ENCODE data around the gene MED29. TPM values are rescaled to one million over a fixed set of nuclear protein-coding genes. Genes with fewer than 3 reads are reported as not detected.

Gene MED29
- total RNA-seq, 1 experiment from 2014 or later, result 42.9 TPM

DNA sequence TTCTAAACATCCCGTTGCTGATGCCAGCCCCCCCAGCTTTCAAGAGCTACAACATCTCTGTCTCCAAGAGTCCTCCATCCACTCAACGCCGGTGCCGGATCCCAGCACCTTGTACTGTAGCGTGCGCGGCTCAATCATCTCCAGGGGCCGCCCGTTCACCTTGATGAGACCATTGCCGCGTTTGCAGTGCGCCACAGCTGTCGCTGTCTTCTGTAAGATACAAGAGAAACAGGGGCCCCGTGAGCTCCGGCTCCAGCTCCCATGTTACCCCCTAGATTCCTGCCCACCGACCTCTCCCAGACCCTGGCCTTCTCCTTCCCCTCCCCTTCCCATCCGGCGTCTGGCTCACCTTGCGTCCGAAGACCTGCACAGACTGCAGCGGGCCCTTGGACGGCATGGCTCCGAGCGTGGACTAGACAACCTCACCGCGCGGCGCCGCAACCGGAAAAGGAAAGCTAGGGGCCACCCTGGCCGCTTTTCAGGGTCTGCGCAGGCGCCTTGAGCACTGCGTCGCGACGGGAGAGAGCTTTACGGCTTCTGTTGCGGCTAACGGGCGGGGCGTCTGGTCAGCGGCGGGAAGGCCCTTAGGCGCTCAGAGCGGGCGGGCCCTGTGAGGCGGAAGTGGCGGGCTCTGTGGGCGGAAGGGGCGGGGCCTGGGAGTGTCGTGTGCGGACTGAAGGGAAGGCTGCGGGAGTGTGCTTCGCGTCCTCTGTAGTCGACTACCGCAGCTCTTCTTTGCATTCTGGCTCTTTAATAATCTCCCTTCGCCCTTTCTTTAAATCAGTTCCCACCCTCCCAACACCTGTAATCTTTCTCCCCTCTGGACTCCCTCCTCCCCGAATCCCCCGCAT, 44.5 kb downstream of the MED29 start, which contains the start of gene RPS16 (continued):
- TF ChIP-seq ELF4 (CRISPR knock-in tag; IDR thresholded peaks at IDR 0.05; ENCODE audit: low read depth) (no peak), NFYB (CRISPR knock-in tag; conservative IDR thresholded peaks at IDR 0.05; ENCODE audit: low read depth) (no peak)
- TF ChIP-seq, protein P1, sequence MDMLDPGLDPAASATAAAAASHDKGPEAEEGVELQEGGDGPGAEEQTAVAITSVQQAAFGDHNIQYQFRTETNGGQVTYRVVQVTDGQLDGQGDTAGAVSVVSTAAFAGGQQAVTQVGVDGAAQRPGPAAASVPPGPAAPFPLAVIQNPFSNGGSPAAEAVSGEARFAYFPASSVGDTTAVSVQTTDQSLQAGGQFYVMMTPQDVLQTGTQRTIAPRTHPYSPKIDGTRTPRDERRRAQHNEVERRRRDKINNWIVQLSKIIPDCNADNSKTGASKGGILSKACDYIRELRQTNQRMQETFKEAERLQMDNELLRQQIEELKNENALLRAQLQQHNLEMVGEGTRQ (CRISPR knock-in tag; IDR thresholded peaks at IDR 0.05), result peak; percentile 45

DNA sequence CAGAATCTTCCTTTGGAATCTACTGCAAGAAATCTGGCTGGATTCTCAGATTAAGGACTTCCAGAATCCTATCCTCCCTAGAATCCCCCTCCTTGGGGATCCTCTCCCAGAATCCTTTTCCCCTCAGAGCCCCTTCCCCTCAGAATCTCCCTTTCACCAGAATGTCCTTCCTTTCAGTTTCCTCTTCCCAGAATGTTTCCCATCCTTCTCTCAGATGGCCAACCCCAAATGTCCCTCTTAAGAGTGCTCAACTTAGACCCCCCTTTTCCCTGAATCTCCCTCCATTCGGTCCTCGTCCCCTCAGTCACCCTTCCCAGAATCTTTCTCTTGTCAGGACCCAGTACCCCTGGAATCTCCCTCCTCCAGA, 45.2 kb downstream of the MED29 start:
- Mint-ChIP-seq H3K36me3 (peaks cover 34% of the 10 kb centered on the region), H3K4me3 (peak overlapping the region; percentile 99), H3K27ac (peak overlapping the region; percentile 98), H3K4me1 (peaks cover 41% of the 10 kb centered on the region), H3K9me3 (no peaks in the 10 kb centered on the region), H3K27me3 (ENCODE audit: low read depth) (no peaks in the 10 kb centered on the region)
- DNase-seq (ENCODE audit: low spot score) (no peak), ATAC-seq (no peak)
- TF ChIP-seq, protein P2, sequence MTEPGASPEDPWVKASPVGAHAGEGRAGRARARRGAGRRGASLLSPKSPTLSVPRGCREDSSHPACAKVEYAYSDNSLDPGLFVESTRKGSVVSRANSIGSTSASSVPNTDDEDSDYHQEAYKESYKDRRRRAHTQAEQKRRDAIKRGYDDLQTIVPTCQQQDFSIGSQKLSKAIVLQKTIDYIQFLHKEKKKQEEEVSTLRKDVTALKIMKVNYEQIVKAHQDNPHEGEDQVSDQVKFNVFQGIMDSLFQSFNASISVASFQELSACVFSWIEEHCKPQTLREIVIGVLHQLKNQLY (CRISPR knock-in tag; IDR thresholded peaks at IDR 0.05), result no peak
- TF ChIP-seq KAT7 (CRISPR knock-in tag; IDR thresholded peaks at IDR 0.05; ENCODE audit: borderline replicate concordance), result 0 out of 2 replicates have a peak, but pooled peaks have one; percentile 7
- no peak for TF ChIP-seq IRF2 (CRISPR knock-in tag; IDR thresholded peaks at IDR 0.05; ENCODE audit: borderline replicate concordance, low read depth)
- ChIA-PET POLR2A (interaction anchor here (0.6 to 1.8 kb wide), 31 partner anchors 9 to 1059 kb away, joined by 3 to 47 read pairs (median 5); partner anchors contain the start of genes DLL3, MED29, PAF1 and PLEKHG2), CTCF (interaction anchor here (0.6 to 2.5 kb wide), 14 partner anchors 9 to 984 kb away, joined by 3 to 16 read pairs (median 5); partner anchors contain the start of genes EID2B, PLEKHG2, SAMD4B and SUPT5H)

DNA sequence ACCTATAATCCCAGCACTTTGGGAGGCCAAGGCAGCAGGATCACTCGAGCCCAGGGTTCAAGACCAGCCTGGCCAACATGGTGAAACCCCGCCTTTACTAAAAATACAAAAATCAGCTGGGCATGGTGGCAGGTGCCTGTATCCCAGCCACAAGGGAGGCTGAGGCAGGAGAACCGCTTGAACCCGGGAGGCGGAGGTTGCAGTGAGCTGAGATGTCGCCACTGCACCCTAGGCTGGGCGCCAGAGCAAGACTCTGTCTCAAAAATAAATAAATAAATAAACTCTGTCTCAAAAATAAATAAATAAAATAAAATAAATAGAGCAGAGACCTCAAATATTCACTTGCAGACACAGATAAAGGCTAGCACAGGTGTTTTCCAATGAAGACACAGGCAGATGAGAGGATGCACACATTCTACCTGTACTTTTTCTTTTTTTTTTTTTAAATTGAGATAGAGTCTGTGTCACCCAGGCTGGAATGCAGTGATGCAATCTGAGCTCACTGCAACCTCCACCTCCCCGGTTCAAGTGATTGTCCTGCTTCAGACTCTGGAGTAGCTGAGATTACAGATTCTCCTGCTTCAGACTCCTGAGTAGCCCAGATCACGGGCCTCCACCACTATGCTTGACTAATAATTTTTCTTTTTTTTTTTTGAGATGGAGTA, 47.2 kb downstream of the MED29 start:
- 0 out of 2 replicates have a peak, but pooled peaks cover 2% of the 10 kb centered on the region for H3K27me3 Mint-ChIP-seq (ENCODE audit: low read depth)
- DNase-seq (ENCODE audit: low spot score) (no peak), ATAC-seq (no peak)
- H3K4me3 Mint-ChIP-seq, result no peak overlapping the region
- TF ChIP-seq GABPB1 (CRISPR knock-in tag; IDR thresholded peaks at IDR 0.05) (peak; percentile 70; the same call in 1 of the 2 replicates), ZNF396 (CRISPR knock-in tag; IDR thresholded peaks at IDR 0.05; ENCODE audit: borderline replicate concordance) (no peak), FOXJ3 (CRISPR knock-in tag; IDR thresholded peaks at IDR 0.05; ENCODE audit: borderline replicate concordance) (no peak), ZNF423 (CRISPR knock-in tag; IDR thresholded peaks at IDR 0.05) (no peak)
- TF ChIP-seq, protein P3, sequence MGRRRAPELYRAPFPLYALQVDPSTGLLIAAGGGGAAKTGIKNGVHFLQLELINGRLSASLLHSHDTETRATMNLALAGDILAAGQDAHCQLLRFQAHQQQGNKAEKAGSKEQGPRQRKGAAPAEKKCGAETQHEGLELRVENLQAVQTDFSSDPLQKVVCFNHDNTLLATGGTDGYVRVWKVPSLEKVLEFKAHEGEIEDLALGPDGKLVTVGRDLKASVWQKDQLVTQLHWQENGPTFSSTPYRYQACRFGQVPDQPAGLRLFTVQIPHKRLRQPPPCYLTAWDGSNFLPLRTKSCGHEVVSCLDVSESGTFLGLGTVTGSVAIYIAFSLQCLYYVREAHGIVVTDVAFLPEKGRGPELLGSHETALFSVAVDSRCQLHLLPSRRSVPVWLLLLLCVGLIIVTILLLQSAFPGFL (CRISPR knock-in tag; IDR thresholded peaks at IDR 0.05; ENCODE audit: borderline replicate concordance), result no peak
- TF ChIP-seq, protein P4, sequence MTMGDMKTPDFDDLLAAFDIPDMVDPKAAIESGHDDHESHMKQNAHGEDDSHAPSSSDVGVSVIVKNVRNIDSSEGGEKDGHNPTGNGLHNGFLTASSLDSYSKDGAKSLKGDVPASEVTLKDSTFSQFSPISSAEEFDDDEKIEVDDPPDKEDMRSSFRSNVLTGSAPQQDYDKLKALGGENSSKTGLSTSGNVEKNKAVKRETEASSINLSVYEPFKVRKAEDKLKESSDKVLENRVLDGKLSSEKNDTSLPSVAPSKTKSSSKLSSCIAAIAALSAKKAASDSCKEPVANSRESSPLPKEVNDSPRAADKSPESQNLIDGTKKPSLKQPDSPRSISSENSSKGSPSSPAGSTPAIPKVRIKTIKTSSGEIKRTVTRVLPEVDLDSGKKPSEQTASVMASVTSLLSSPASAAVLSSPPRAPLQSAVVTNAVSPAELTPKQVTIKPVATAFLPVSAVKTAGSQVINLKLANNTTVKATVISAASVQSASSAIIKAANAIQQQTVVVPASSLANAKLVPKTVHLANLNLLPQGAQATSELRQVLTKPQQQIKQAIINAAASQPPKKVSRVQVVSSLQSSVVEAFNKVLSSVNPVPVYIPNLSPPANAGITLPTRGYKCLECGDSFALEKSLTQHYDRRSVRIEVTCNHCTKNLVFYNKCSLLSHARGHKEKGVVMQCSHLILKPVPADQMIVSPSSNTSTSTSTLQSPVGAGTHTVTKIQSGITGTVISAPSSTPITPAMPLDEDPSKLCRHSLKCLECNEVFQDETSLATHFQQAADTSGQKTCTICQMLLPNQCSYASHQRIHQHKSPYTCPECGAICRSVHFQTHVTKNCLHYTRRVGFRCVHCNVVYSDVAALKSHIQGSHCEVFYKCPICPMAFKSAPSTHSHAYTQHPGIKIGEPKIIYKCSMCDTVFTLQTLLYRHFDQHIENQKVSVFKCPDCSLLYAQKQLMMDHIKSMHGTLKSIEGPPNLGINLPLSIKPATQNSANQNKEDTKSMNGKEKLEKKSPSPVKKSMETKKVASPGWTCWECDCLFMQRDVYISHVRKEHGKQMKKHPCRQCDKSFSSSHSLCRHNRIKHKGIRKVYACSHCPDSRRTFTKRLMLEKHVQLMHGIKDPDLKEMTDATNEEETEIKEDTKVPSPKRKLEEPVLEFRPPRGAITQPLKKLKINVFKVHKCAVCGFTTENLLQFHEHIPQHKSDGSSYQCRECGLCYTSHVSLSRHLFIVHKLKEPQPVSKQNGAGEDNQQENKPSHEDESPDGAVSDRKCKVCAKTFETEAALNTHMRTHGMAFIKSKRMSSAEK (CRISPR knock-in tag; IDR thresholded peaks at IDR 0.05; ENCODE audit: borderline replicate concordance), result no peak
- peaks cover 39% of the 10 kb centered on the region for H3K4me1 Mint-ChIP-seq
- H3K9me3 Mint-ChIP-seq, result no peaks in the 10 kb centered on the region
- CTCF ChIA-PET, result interaction anchor here (0.6 to 1.6 kb wide), 4 partner anchors 24 to 114 kb away, joined by 3 to 6 read pairs (median 4); partner anchors contain the start of gene EID2B
- H3K36me3 Mint-ChIP-seq, result peaks cover 22% of the 10 kb centered on the region
- no peak overlapping the region for H3K27ac Mint-ChIP-seq
- POLR2A ChIA-PET, result interaction anchor here (2.9 kb wide), 1 partner anchor 10 kb away, joined by 11 read pairs; no protein-coding TSS in a partner anchor

All from WTC11 (cell line).